NK-92 treated with Interleukin-12 subunit alpha and Interleukin-12 subunit beta, amount 100 ng/mL, for 24 hours (cell line): ENCODE measurements around the gene IFT88.
A peak's percentile ranks its signal among the peaks of the same experiment; 100 is the strongest.

Experiments used
- DNase-seq: peaks from one replicate; lab custom pipeline; 2025; lab: John Stamatoyannopoulos, UW

The IFT88 gene

DNA sequence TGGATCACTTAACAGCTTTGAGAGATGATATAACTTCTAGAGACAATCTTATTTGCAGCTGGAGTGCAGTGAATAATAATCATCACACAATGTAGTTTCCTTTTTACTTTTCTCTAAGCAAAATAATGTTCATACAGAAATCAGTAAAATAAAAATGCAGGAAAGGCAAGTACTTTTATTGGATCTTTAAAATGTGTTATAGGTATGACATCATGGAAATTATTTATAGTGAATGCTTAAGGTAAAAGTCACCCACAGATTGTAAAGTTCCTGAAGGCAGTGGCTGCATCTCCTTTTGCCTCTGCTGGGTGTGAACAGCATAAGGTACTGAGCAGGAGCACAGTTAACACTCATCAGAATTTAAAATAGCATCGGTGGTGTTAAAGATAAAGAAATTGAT, 119.2 kb downstream of the IFT88 start:
- no peak for DNase-seq

DNA sequence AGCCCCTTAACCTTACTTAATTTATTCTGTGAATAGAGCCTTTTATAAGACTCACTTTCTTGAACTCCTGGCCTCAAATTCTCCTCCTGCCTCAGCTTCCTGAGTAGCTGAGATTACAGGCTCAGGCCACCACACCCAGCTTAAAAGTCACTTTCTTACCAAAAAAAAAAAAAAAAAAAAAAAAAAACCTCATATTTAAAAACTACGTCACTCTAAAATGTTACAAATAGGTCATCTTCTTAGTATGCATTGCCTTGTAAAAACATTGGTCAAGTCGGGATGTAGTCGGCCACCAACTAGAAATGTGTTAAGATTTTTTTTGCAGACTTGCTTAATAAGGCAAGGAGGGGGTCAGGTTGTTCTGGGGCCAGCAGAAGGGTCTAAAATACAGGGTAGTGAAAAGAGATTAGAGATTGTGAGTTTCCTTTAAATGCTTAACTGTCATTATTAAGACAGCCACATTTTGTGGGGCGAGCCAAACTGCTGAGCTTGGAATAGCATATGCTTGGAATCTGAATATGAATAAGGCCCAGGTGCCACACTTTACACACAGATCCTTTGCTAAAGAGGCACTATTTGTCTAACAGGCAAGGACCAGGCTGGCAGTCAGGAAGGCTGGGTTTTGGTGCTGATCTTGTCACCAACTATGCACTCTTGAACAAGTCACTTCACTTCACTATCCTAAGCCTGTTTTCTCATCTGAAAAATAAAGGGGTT, 120.1 kb downstream of the IFT88 start:
- DNase-seq, result no peak

DNA sequence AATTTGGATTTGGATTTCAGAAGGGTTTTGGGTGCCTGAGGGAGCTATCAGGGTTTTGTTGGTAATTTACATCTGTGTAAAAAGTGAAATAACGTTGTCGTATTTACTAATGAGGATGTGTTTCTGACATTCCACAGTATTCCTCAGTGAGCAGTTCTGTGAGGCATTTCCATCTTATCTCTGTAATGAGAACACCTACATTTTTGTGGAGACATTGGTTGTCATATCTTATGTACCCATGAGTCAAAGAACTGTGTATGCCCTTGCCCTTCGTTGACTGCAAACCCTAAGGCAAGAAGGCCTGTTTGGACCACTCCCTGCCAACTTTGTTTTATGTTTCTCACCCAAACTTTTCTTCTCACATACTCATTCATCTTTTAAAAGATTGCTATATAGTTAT, 122.3 kb downstream of the IFT88 start:
- no peak for DNase-seq

DNA sequence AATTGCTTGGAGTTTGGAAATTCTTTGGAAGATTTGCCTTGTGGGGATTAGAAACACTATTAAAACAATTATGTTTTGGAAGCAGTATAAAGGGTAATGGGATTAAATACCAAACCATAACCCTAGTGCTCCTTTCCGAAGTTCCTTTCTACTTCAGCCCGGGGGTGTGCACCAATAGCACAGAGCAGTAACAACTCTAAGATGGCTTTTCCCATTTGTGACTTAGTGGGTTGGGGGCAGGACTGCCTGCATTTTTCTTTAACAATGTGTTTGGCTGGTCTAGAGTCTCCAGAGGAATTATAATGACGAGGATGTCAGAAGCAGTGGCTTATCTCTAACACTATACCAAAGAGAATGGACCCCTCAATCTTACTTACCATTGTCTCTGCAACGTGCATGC, 124.7 kb downstream of the IFT88 start:
- no peak for DNase-seq

DNA sequence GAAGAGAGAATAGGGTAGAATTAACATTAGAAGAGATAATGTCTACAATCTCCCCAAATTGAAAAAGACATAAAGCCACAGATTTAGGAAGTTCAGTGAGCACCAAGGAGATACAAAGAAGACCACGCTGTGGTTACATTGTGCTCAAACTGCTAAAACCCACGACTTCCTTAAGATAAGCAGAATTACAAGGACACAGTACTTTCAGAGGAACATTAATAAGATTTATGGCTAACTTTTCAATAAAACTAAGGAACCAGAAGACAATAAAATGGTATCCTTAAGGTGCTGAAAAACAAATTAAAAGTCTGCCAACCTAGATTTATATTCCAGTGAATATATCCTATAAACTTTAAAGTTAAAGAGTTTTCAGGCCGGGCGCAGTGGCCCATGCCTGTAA, 129.1 kb downstream of the IFT88 start:
- DNase-seq, result no peak

DNA sequence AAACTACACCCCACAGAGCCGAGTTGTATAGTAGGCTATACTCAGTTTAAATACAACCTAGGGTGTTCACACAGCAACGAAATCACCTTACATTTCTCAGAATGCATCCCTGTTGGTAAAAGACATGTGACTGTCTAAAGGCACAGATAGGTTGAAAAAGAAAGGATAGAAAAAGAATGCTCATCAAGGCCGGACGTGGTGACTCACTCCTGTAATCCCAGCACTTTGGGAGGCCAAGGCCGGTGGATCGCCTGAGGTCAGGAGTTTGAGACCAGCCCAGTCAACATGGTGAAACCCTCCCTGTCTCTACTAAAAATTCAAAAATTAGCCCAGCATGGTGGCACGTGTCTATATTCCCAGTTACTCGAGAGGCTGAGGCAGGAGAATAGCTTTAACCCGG, 132.8 kb downstream of the IFT88 start:
- DNase-seq, result no peak

DNA sequence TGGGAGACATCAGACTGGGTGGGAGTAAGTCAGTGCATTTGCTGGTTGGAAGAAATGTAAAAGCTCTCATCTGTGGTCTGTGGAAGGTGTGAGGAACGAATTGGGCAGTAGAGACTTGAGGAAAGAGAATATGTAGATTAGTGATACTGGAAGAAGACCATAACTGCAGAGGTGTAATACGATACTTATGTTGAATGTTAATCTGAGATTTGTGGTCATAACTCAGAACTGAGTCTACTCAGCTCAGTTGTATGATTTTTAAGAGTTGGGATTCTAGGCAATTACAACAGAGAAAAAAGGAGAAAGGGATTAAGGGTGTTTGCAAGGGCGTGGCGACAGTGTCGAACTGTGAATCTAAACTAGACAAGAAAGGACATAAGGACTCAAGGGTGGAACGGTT, 133.3 kb downstream of the IFT88 start:
- no peak for DNase-seq

DNA sequence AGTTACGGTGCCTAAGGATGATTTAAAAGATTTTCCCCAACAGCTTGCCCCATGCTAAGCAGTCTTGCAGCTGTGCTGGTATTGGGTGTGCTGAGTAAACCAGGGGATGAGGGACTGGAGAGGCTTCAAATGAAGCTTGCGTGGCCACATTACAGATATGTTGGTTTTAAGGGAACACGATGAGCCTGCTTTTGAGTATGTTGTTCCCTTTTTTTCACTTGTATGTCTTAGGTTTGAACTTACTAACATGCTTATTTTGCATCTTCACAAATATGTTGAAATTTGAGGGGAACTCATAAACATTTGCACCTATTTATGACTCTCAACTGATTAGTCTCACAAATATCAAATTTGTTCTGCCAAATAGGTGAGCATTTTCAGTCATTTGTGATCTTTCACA, 134.5 kb downstream of the IFT88 start:
- no peak for DNase-seq

DNA sequence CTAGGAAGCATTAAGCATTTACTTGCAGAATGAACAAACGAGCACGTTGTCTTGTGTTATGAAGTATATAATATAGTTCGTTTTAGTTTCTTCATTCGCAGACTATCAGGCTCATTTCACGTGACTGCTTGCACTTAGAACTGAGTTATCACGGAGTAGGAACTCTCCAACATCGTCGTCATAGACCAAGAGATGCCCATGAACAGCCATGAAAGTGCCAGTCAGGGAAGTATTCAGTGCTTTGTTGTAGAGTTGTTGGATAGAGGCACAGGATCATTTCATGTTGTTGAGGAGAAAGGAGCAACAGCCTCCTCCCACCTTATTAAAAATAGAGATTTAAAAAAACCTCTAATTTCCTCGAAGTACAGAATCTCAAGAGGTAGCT, 135.6 kb downstream of the IFT88 start:
- DNase-seq, result no peak

DNA sequence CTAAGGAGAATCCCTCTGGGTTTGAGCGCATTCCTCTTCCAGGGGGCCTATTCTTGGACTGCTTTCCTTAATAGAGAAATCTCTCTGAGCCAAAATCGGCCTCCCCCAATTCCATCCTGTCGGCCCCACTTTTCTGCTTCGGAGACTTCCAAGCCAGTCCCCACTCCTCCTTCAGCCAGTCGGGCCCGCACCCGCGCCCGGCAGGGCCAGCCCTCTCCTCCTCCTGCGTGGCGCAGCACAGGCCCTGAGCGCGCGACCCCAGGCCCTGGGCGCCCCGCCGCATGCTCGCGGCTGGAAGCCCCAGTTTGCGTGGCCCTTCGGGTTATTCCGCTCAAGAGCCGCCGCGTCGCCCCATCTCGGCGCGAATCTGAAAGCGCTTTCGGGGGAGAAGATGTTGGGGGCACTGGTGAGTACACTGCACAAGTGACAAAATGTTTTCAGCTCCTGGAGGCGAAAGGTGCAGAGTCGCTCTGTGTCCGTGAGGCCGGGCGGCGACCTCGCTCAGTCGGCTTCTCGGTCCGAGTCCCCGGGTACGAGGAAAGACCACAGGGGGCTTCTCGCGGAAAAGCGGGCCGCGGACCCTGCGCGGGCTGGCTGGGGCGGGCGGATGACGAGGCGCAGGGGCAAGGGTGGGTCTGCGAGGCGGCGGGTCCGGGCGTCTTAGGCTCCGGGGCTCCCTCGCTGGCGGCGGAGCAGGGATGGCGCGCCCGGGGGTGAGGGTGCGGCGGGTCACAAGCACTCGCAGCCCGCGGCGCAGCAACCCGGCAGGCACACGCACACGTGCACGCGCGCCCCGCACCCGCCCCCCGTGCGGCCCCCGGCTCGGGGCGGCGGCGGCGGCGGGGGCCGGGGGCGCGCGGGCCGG, 136.2 kb downstream of the IFT88 start, which contains the start of gene IL17D:
IL17D (plus strand) TSS at position 785 of the 865 bp plus-strand sequence. CDS start 303 bp downstream, outside the sequence.
- DNase-seq, result peak; percentile 55

DNA sequence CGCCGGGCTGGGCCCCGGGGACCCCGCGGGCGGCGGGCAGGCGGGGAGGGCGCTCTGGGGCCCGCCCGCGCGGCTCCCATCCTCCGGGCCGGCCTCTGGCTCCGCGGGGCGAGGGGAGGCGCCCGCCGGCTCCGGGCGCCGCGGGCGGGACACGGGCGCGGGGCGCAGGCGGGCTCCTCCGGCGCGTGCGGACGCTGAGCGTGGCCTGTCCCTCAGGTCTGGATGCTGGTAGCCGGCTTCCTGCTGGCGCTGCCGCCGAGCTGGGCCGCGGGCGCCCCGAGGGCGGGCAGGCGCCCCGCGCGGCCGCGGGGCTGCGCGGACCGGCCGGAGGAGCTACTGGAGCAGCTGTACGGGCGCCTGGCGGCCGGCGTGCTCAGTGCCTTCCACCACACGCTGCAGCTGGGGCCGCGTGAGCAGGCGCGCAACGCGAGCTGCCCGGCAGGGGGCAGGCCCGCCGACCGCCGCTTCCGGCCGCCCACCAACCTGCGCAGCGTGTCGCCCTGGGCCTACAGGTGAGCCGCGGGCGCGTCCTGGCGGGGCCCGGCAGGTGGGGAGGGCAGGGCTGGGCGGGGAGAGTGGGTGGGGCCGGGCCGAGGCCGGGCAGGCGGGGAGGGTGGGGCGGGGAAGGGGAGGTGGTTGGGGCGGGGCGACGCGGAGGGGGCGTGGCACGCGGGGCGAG, 137.0 kb downstream of the IFT88 start:
- DNase-seq, result peak; percentile 82

DNA sequence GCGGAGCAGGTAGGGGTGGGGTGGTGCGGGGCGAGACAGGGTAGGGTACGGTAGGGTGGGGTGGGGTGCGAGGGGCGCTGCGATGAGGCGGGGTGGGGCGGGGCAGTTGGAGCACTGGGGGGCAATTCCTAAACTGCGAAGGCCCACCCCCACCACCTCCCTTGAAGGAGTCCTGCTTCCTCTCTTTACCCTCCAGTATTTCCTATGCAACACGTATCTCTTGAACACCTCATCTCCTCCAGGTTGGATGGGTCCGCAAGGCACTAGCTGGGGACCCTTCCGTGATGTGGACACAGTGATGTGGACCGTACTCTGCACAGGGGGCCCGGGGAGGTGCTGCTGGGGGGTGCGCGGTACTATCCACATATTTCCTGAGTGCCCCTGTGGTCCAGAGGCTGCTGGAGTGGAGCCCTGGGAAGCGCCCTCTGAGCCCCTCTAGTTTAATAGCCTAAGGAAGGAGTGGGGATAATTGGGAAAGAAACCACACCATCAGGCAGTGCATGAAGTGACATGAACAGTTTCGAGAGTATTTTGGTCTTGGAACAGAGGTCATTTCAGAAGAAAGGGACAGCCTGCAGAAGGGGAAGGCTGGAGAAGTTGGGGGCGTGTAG, 137.6 kb downstream of the IFT88 start:
- DNase-seq, result no peak

DNA sequence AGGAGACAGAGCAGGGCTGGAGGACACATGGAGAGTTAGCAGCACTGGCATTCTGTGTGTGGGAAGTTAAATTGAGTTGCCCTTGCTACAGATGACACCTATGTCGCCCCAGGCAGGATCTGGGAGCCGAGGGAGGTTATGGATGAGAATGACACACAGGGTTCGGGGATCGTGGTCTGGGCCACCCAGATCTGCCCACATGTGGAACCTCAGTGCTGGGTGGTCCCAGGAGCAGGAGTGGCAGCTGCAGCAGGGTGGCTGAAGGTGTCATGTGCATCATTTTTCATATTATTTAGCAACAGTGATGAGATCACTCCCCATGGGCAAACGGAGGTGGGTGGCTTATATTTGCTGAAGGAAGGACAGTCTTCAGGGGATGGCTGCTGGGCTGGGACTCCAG, 139.7 kb downstream of the IFT88 start:
- DNase-seq, result no peak

DNA sequence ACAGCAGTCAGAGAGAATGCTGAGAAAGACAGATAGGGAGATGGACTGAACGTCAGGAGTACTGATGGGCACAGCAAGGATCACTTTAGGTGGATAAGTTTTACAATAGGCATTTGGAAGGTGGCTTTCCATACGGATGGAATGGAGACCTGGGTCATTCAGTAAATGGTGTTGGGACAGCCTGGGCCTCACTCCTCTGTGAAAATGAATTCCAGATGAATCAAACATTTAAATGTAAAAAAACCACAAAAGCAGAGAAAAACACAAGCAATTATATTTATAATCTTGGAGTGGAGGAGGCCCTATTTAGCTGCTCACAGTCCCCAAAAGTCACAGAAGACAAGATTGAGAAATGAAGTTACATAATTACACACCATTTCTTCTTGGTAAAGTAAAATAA, 141.3 kb downstream of the IFT88 start:
- DNase-seq, result no peak

DNA sequence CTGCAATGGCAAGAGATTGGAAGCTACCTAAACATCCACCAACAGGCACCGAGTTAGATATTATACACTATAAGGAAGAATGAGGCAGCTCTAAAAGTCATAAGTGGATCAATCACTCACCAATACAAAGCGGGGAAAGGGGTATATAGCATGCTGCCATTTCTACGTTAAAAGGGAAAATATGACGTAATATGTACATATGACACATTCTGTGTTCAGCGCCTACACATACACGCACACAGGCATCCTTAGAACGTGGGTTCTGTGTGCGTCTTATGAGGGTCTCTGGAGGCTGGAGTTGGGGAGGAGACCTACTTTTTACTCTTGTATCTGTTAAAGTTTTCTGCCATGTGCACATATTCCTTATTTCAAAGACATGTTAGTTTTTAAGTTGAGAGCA, 142.4 kb downstream of the IFT88 start:
- no peak for DNase-seq

DNA sequence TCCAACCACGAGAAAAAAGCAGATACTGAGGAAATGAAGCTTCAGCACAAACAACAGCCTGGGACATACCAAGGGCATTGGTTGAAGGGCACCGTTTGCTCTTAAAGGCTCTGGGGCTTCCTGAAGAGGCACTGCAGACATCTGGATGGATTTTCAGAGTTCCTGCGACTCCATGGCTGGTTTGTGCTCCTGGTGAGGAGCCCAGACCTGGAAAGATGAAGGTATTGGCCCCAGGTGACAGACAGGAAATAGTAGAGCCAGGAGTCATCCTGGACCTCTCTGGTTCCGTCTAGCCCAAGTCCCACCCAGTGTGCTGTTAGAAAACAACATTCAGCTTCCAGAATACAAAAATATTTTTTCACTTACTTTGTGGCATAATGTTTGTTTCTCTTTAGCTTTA, 142.8 kb downstream of the IFT88 start:
- DNase-seq, result no peak

DNA sequence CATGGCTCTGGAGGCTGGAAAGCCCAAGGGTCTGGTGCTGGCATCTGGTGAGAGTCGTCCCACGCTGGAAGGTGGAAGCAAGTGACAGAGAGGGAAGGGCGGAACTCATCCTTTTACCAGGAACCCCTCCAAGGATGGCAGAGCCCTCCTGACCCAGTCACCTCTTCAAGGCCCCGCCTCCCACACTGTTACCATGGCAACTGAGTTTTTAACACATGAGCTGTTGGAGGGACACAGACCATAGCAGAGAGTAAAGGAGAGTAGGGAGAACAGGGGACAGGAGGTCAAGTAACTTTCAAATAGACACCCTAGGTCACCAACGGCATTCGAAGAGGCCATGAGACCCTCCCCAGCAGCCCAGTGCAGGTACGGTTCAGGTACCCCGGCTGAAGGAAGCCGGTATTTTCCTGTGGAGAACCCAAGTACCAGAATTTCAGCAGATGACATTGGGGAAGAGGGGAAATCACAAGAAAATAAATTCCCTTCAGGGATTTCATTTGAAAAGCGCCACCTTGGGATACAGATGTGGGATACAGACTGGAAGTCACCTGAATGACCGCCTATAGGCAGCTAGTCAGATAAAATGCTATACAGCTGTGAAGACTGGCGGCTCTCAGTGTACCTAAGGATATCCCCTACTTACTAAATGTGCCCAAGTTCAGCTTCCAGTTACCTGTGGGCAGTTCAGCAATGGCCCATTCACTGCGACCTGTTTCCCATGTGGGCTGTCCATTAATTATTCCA, 144.5 kb downstream of the IFT88 start:
- DNase-seq, result no peak

DNA sequence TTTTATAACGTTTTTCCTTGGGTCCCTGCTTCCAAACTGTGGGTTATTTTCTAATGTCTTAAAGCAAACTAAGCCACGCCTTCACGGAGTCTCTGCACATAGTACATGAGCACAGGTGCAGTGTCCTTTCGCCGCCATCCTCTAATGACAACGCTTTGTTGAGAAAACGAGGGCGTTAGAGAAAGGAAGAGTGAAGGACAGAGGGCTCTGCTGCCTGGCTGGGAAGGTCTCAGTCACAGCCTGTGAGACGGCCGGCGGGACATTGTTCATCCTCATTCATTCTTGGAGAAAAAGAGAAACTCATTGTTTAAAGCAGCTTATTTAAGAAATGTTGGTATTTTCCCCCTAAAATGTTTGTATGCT, 146.0 kb downstream of the IFT88 start:
- no peak for DNase-seq

DNA sequence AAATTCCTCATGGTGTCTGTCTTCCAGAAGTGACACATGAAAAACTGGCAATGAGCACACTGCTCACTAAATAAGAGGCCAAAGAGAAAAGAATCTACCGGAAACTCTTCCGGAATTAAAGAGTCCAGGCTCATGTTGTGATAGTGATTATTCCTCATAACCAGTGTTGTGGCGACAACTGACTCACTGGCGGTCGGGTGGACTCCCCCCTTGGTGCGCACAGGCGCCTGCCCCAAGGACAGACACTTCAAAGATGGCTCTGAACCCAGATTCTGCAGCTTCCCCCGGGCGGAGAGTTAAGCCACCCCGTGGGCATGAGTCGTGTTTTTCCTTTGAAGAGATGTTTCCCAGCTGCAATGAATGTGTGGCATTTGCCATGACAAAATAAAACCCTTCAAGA, 146.8 kb downstream of the IFT88 start:
- no peak for DNase-seq

DNA sequence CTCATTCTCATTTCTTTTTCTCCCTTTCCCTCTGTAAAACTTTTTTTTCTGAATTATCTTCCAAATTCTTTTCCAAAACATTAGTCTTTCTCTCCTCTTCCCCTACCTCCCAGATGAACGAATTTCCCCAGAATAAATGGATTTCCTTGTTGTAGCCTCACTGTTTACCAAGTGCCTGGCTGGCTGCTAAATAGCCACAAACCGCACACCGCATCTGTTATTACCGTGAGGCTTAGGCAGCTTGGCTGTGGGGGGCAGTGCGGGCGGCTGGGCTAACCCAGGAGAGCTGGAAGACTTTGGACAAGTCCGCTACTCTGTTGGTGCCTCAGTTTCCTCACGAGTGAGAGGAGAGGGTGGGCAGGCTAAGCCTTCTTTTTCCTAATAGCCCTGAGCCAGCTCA, 147.2 kb downstream of the IFT88 start:
- DNase-seq, result no peak

DNA sequence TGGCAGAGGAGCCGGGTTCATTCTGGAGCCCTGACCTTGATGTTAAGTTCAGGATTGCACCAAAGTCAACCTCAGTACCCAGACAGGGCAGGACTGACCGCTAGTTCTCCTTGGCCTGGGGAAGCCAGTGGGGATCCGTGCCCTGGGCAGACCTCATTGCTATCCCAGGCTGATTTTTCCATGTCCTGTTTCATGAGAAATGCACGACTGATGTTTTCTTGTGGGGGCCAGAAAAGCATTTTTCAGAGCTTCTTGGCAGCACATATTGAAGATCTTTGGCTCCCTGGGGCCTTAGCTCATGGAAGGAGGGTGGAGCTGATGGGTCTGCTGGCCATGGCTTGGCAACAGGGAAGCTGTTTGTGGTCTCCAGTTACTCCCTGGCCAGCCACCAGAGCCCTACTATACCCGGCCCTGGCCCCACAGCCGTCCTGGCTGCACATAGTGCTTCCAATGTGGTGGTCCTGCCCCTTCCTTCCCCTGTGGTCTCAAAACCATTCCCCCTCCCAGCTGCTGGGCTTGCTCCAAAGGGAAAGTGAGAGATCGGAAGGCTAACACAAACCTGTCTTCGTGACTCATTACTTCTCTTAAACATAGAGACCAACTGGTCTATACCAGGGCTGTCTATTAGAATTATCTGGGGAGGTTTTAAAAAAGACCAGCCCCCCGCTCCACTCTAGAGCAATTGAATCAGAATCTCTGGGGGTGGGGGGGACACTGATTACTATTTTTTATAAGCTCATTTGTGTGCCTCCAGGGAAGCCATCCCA, 147.8 kb downstream of the IFT88 start:
- no peak for DNase-seq
